Thyroid gland (tissue), 4 donors: Measurements from ENCODE around the gene GPR119.

Source experiments
- POLR2A ChIP-seq, 2 donors: fragments of 450-650 bp; IDR thresholded peaks; one replicate each; pipeline ENCODE4 v1.6.1; 2017; ENCODE audit warnings: antibody characterized with exemption in 2 of 2, mild to moderate bottlenecking in 2 of 2, moderate library complexity in 1 of 2
- TF ChIP-seq, protein P1 (sequence below), 6 experiments: fragments of 200-600 bp in 3 of 6; fragments of 450-650 bp in 3 of 6; sonication (generic) in 3 of 6; IDR thresholded peaks; one replicate each; pipeline ENCODE4 v1.5.1; 2016 to 2019; ENCODE audit warnings: antibody characterized with exemption in 6 of 6, mild to moderate bottlenecking in 2 of 6, inconsistent platforms in 1 of 6, moderate library complexity in 1 of 6

DNA sequence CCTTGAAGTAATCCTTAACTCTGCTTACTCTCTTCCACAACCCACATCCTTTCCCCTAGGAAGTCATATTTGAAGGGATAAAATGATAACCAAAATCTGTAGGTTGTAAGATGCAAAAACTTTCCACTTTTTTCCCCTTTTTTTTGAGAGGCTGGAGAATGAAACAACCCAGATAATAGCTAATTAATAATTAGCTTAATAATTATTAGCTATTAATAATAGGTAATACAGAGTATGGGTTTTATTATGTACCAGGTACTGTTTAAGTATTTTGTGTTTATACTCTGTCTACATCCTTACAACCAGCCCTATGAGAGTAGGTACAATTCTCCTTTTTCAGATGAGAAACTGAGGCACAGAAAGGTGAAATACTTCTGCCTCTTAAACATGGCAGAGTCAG is 9.4 kb downstream of the GPR119 start:
- TF ChIP-seq, protein P1, sequence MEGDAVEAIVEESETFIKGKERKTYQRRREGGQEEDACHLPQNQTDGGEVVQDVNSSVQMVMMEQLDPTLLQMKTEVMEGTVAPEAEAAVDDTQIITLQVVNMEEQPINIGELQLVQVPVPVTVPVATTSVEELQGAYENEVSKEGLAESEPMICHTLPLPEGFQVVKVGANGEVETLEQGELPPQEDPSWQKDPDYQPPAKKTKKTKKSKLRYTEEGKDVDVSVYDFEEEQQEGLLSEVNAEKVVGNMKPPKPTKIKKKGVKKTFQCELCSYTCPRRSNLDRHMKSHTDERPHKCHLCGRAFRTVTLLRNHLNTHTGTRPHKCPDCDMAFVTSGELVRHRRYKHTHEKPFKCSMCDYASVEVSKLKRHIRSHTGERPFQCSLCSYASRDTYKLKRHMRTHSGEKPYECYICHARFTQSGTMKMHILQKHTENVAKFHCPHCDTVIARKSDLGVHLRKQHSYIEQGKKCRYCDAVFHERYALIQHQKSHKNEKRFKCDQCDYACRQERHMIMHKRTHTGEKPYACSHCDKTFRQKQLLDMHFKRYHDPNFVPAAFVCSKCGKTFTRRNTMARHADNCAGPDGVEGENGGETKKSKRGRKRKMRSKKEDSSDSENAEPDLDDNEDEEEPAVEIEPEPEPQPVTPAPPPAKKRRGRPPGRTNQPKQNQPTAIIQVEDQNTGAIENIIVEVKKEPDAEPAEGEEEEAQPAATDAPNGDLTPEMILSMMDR (IDR thresholded peaks at IDR 0.05): no peak
- no peak for TF ChIP-seq POLR2A (IDR thresholded peaks at IDR 0.05)
